K562 (cell line): ENCODE results near the gene PCDHGB7. TPM values are rescaled to one million over a fixed set of nuclear protein-coding genes. Genes with fewer than 3 reads are reported as not detected.
A peak's percentile ranks its signal among the peaks of the same experiment; 100 is the strongest.

Source experiments
- ATAC-seq: fragments of 200-7000 bp; cut with Tn5 transposase; 3 replicates; pipeline ENCODE4 v1.9.1; 2020; ENCODE audit warnings: moderate library complexity
- BruUV-seq: library from RNA; stranded (reverse); fragments of 400-500 nt; replicated peaks from 2 replicates; lab custom pipeline; 2021; lab: Mats Ljungman, UMichigan
- CTCF ChIA-PET: fragments of 300-600 bp; formaldehyde crosslinking; extraction: SDS; loops from one replicate; lab custom pipeline; 2021; ENCODE audit warnings: low intra/inter-chr PET ratio; lab: Yijun Ruan, JAX
- POLR2A ChIA-PET: fragments of 300-600, 350-650 bp; sonication (Branson Sonifier 250); formaldehyde crosslinking; extraction: SDS; loops from one replicate; lab custom pipeline; 2021; ENCODE audit warnings: antibody characterized with exemption, inconsistent platforms; lab: Yijun Ruan, JAX
- DNase-seq, 4 experiments: peaks; one replicate each; pipeline versions ENCODE4 v3.0.0 to v3.0.0-alpha.2; 2011 to 2018; ENCODE audit warnings: low spot score in 3 of 4, mixed read lengths in 3 of 4; ENCODE audit errors: extremely low read depth in 1 of 4
- FAIRE-seq: peaks from 2 replicates; lab custom pipeline; 2011; peaks lifted over from hg19 to GRCh38; lab: Jason Lieb, UNC
- H2AFZ ChIP-seq: 2 replicates; pipeline ENCODE4 v1.6.0; 2011; ENCODE audit warnings: low read depth, low read length, control low read depth, inconsistent platforms
- H3K27ac ChIP-seq: fragments of 200-600 bp; 3 replicates; pipeline ENCODE4 v1.8.0; 2011; ENCODE audit warnings: low read depth, mild to moderate bottlenecking, control low read depth, inconsistent platforms, low read length, moderate library complexity, mixed read lengths; ENCODE audit errors: extremely low read depth
- H3K27me3 ChIP-seq, 2 experiments: fragments of 300-600 bp in 1 of 2; 2 replicates in 1 of 2; 3 replicates in 1 of 2; pipeline versions ENCODE4 v1.6.0 to v1.8.0; 2011; ENCODE audit warnings: inconsistent platforms in 2 of 2, low read length in 2 of 2, mild to moderate bottlenecking in 1 of 2, mixed read lengths in 1 of 2, moderate library complexity in 1 of 2; ENCODE audit not compliant: control insufficient read depth in 2 of 2, insufficient read depth in 2 of 2
- H3K36me3 ChIP-seq: fragments of 300-600 bp; 3 replicates; pipeline ENCODE4 v1.8.0; 2011; ENCODE audit warnings: mild to moderate bottlenecking, low read length, inconsistent platforms; ENCODE audit not compliant: control insufficient read depth, insufficient read depth
- H3K4me1 ChIP-seq, 2 experiments: fragments of 200-600 bp in 1 of 2; replicated peaks in 1 of 2; 2 replicates in 1 of 2; 3 replicates in 1 of 2; pipeline versions ENCODE4 v1.5.1 to v1.8.0; 2011; ENCODE audit warnings: inconsistent platforms in 2 of 2, low read length in 2 of 2, mild to moderate bottlenecking in 1 of 2, mixed read lengths in 1 of 2, moderate library complexity in 1 of 2; ENCODE audit not compliant: control insufficient read depth in 2 of 2, insufficient read depth in 2 of 2
- H3K4me2 ChIP-seq: 2 replicates; pipeline ENCODE4 v1.6.1; 2011; ENCODE audit warnings: low read length, control low read depth, inconsistent platforms, mixed read lengths; ENCODE audit not compliant: insufficient read depth
- H3K4me3 ChIP-seq: fragments of 200-600 bp; sonication (generic), shearing (Covaris generic); 2 replicates; pipeline ENCODE4 v1.5.1; 2016; ENCODE audit warnings: control low read depth, inconsistent platforms
- H3K79me2 ChIP-seq: fragments of 200-600 bp; 3 replicates; pipeline ENCODE4 v1.8.0; 2011; ENCODE audit warnings: low read length, inconsistent platforms; ENCODE audit not compliant: control insufficient read depth, insufficient read depth
- H3K9ac ChIP-seq, 2 experiments: 2 replicates each; pipeline versions ENCODE4 v1.6.0 to v1.6.1; 2011; ENCODE audit warnings: low read depth in 2 of 2, low read length in 2 of 2, control low read depth in 1 of 2, inconsistent platforms in 1 of 2, mild to moderate bottlenecking in 1 of 2, mixed read lengths in 1 of 2; ENCODE audit not compliant: insufficient read depth in 1 of 2
- H3K9me1 ChIP-seq: one replicate; pipeline ENCODE4 v1.6.0; 2011; ENCODE audit warnings: inconsistent platforms, mild to moderate bottlenecking, low read length, moderate library complexity; ENCODE audit not compliant: control insufficient read depth, insufficient read depth
- H3K9me3 ChIP-seq: replicated peaks from 2 replicates; pipeline ENCODE4 v1.5.1; 2011; ENCODE audit warnings: low read depth, low read length, inconsistent platforms; ENCODE audit not compliant: control insufficient read depth, insufficient read depth
- H4K20me1 ChIP-seq: replicated peaks from 2 replicates; pipeline ENCODE4 v1.6.1; 2011; ENCODE audit warnings: low read length, inconsistent platforms, mixed read lengths; ENCODE audit not compliant: control insufficient read depth, insufficient read depth
- CBX3 ChIP-seq, 2 experiments: IDR thresholded peaks; 1 replicate in 1 of 2; 2 replicates in 1 of 2; pipeline ENCODE4 v1.6.1; 2012; ENCODE audit warnings: inconsistent platforms in 2 of 2, low read length in 2 of 2, borderline replicate concordance in 1 of 2, control low read depth in 1 of 2
- FUS ChIP-seq: fragments of 200-400 bp; formaldehyde crosslinking; optimal IDR thresholded peaks from 2 replicates; pipeline ENCODE3; 2017; ENCODE audit warnings: low read depth, low read length
- L3MBTL2 ChIP-seq: fragments of 450-650 bp; IDR thresholded peaks from 2 replicates; pipeline ENCODE4 v1.6.1; 2016; ENCODE audit warnings: mild to moderate bottlenecking, moderate library complexity
- MCM5 ChIP-seq: fragments of 450-650 bp; IDR thresholded peaks from 2 replicates; pipeline ENCODE4 v1.6.1; 2016; ENCODE audit warnings: low read depth
- SAFB2 ChIP-seq: fragments of 200-400 bp; formaldehyde crosslinking; IDR thresholded peaks from 2 replicates; pipeline ENCODE4 v1.6.1; 2018; ENCODE audit warnings: borderline replicate concordance, low read length, low read depth, moderate library complexity; ENCODE audit not compliant: severe bottlenecking
- SMARCA5 ChIP-seq: fragments of 450-650 bp; IDR thresholded peaks from 2 replicates; pipeline ENCODE4 v1.6.1; 2016
- WGBS: fragments of 100-300 bp; shearing (Covaris generic); methylation state at CpG from one replicate; pipeline ENCODE4 v1.1.6; 2016; ENCODE audit warnings: low coverage, mixed read lengths; ENCODE audit not compliant: insufficient coverage; ENCODE audit errors: missing lambda C conversion rate; 5-methylcytosine and 5-hydroxymethylcytosine counted together
- in situ Hi-C: fragments of 300-500 bp; cut with MboI; formaldehyde crosslinking; loops from 4 replicates; pipeline ENCODE4 v1.15.0; 2018; ENCODE audit warnings: inconsistent platforms, mixed read lengths
- intact Hi-C: fragments of 100-400 bp; cut with micrococcal nuclease; formaldehyde crosslinking; loops from 2 replicates; pipeline ENCODE4 v1.14.2; 2022
- polyA plus RNA-seq, 8 experiments: library from polyadenylated mRNA; depleted of rRNA in 4 of 8; stranded (reverse) in 5 of 8; unstranded in 3 of 8; fragments of >200 nt; fragmentation: Nextera tagmentation in 2 of 8; fragmentation: Illumina TruSeq in 1 of 8; extraction: Ambion mirVana in 2 of 8; extraction: Trizol in 1 of 8; gene quantifications; 2 replicates each; pipeline versions ENCODE4 v1.2.1 to v1.2.3, GENCODE V29; 2011 to 2014; ENCODE audit warnings: inconsistent platforms in 1 of 8, missing spikeins in 1 of 8
- total RNA-seq, 7 experiments: library from RNA; depleted of rRNA in 6 of 7; stranded (reverse); fragments of >200 nt in 6 of 7; fragmentation: Illumina TruSeq in 2 of 7; extraction: Trizol in 2 of 7; gene quantifications; 2 replicates each; pipeline versions ENCODE4 v1.2.1 to v1.2.3, GENCODE V29; 2011 to 2021; ENCODE audit warnings: low replicate concordance in 1 of 7

PCDHGB7 gene
- total and polyA plus RNA-seq, 9 of the 15 experiments (the other 6 are each of a cell fraction or from before 2014, with no cell fraction given), result 0.09 TPM; not detected in 8

GRCh38 chr5:141440341-141440740 lies 22.9 kb downstream of the PCDHGB7 start:
- ATAC-seq, result no peak
- FAIRE-seq, result no peak
- in situ Hi-C loops, result no loop called here

GRCh38 chr5:141441571-141442170 lies 24.2 kb downstream of the PCDHGB7 start:
- H3K4me1 ChIP-seq, result peaks cover 0 to 6% of the 10 kb centered on the region in 2 experiments; a peak in 1 of 5 replicates
- DNase-seq, result no peak
- intact Hi-C loops, result no loop called here
- H3K4me2 ChIP-seq, result no peak overlapping the region
- in situ Hi-C loops, result no loop called here
- BruUV-seq, result no TSS peak
- ChIA-PET CTCF (no interaction called here), POLR2A (interaction anchor here (0.6 to 1.3 kb wide), 3 partner anchors 34 to 687 kb away, joined by 3 read pairs; partner anchors contain the start of gene PCDHGC5)
- ATAC-seq, result no peak
- H3K79me2 ChIP-seq, result no peaks in the 10 kb centered on the region
- no peak overlapping the region for H3K4me3 ChIP-seq
- H3K9me3 ChIP-seq, result no peaks in the 10 kb centered on the region
- no peaks in the 10 kb centered on the region for H3K9me1 ChIP-seq
- no peaks in the 10 kb centered on the region for H4K20me1 ChIP-seq
- WGBS, result 17% methylated on average over 45 of the region's 50 CpGs
- H2AFZ ChIP-seq, result no peak overlapping the region
- peaks cover 0 to 16% of the 10 kb centered on the region in 2 experiments; a peak in 2 of 5 replicates for H3K27me3 ChIP-seq
- H3K9ac ChIP-seq, result no peak overlapping the region
- TF ChIP-seq L3MBTL2, result 0 out of 2 replicates have a peak, but pooled peaks have one; percentile 19
- no peak for TF ChIP-seq SAFB2
- no peak for TF ChIP-seq FUS
- no peak for TF ChIP-seq CBX3 (IDR thresholded peaks at IDR 0.05; ENCODE audit: borderline replicate concordance in 1 of 2, low read length in 2 of 2)
- no peak for FAIRE-seq
- H3K27ac ChIP-seq, result no peak overlapping the region
- no peaks in the 10 kb centered on the region for H3K36me3 ChIP-seq

More at GRCh38 chr5:141440341-141440740, 22.9 kb downstream of the PCDHGB7 start:
- Histone ChIP-seq H3K79me2 (no peaks in the 10 kb centered on the region), H4K20me1 (no peaks in the 10 kb centered on the region), H3K27ac (no peak overlapping the region), H3K27me3 (peaks cover 0 to 16% of the 10 kb centered on the region in 2 experiments; a peak in 2 of 5 replicates), H3K9me3 (no peaks in the 10 kb centered on the region), H3K4me1 (peaks cover 0 to 6% of the 10 kb centered on the region in 2 experiments; a peak in 1 of 5 replicates), H3K36me3 (no peaks in the 10 kb centered on the region), H3K9ac (no peak overlapping the region), H3K4me3 (no peak overlapping the region), H3K4me2 (no peak overlapping the region), H2AFZ (no peak overlapping the region), H3K9me1 (no peaks in the 10 kb centered on the region)
- TF ChIP-seq MCM5 (no peak), SMARCA5 (no peak)
- intact Hi-C loops, result no loop called here
- ChIA-PET CTCF (no interaction called here), POLR2A (interaction anchor here (0.6 kb wide), 1 partner anchor 70 kb away, joined by 3 read pairs; the partner anchor contains the start of gene PCDHGB3)
- WGBS, result 0% methylated on average over 9 of the region's 9 CpGs
- no TSS peak for BruUV-seq
- no peak for DNase-seq
